Kidney (tissue), 14 donors: ENCODE data around the gene ERBB4. TPM values are rescaled to one million over a fixed set of nuclear protein-coding genes. Genes with fewer than 3 reads are reported as not detected.
A peak's percentile ranks its signal among the peaks of the same experiment; 100 is the strongest.

Experiments used
- DNase-seq, 5 donors: peaks; one replicate each; pipeline ENCODE4 v3.0.0-alpha.2; 2013 to 2020
- FAIRE-seq: peaks from 2 replicates; lab custom pipeline; 2012; peaks lifted over from hg19 to GRCh38; lab: Jason Lieb, UNC
- H3K27ac ChIP-seq, 2 donors: one replicate each; pipeline ENCODE4 v1.7.0; 2013; ENCODE audit warnings: low read depth in 2 of 2, low read length in 2 of 2, inconsistent platforms in 1 of 2
- H3K27me3 ChIP-seq: one replicate; pipeline ENCODE4 v1.7.1; 2013; ENCODE audit warnings: low read length, inconsistent platforms; ENCODE audit not compliant: control insufficient read depth, insufficient read depth
- H3K36me3 ChIP-seq, 3 donors: one replicate each; pipeline versions ENCODE4 v1.7.0 to v1.7.1; 2013; ENCODE audit warnings: low read length in 3 of 3, control low read depth in 1 of 3, inconsistent platforms in 1 of 3; ENCODE audit not compliant: insufficient read depth in 3 of 3, control insufficient read depth in 2 of 3
- H3K4me1 ChIP-seq, 3 donors: one replicate each; pipeline versions ENCODE4 v1.7.0 to v1.7.1; 2013; ENCODE audit warnings: low read length in 3 of 3, inconsistent platforms in 1 of 3, low read depth in 1 of 3; ENCODE audit not compliant: control insufficient read depth in 2 of 3, insufficient read depth in 2 of 3
- H3K4me3 ChIP-seq, 3 donors: one replicate each; pipeline versions ENCODE4 v1.7.0 to v1.8.1; 2013; ENCODE audit warnings: low read length in 3 of 3, control low read depth in 1 of 3, inconsistent platforms in 1 of 3
- H3K9ac ChIP-seq, 3 donors: one replicate each; pipeline versions ENCODE4 v1.7.0 to v1.7.1; 2013; ENCODE audit warnings: low read length in 3 of 3, control low read depth in 1 of 3, inconsistent platforms in 1 of 3
- H3K9me3 ChIP-seq, 3 donors: one replicate each; pipeline versions ENCODE4 v1.7.0 to v1.7.1; 2013; ENCODE audit warnings: low read length in 3 of 3, control low read depth in 1 of 3, inconsistent platforms in 1 of 3; ENCODE audit not compliant: control insufficient read depth in 2 of 3, insufficient read depth in 1 of 3
- CTCF ChIP-seq: IDR thresholded peaks from 3 replicates; pipeline ENCODE4 v1.5.1; 2012; ENCODE audit warnings: mild to moderate bottlenecking, moderate library complexity, borderline replicate concordance; ENCODE audit not compliant: insufficient read depth; ENCODE audit errors: extremely low read depth
- intact Hi-C: fragments of 100-400 bp; cut with DNase I; formaldehyde crosslinking; loops from one replicate; pipeline ENCODE4 v1.11.1; 2022
- polyA plus RNA-seq: library from polyadenylated mRNA; stranded (reverse); fragments of 350-450 nt; fragmentation: Illumina TruSeq; extraction: RNeasy Lipid Tissue Mini Kit (QIAGEN cat#74804); gene quantifications from one replicate; pipeline ENCODE4 v1.2.3, GENCODE V29; 2014; ENCODE audit warnings: low read depth, low replicate concordance; ENCODE audit not compliant: insufficient read depth
- total RNA-seq: library from RNA; stranded (reverse); fragmentation: NEBNext Ultra II Directional; extraction: Animal tissue kit (Norgen Biotek cat#: 25700); gene quantifications from one replicate; pipeline ENCODE4 v1.2.1, GENCODE V29; 2021
- donor health status: control.
- donor health status: control.
- donor health status: control.
- donor health status: control.
- donor health status: control.
- donor health status: DM: yes; HTN: yes; CAD: no.
- donor health status: Normal renal cell carcinoma (clear cell type).

ERBB4 gene
- total and polyA plus RNA-seq, 2 donors from 2014 or later: 3.9 to 152 TPM

DNA sequence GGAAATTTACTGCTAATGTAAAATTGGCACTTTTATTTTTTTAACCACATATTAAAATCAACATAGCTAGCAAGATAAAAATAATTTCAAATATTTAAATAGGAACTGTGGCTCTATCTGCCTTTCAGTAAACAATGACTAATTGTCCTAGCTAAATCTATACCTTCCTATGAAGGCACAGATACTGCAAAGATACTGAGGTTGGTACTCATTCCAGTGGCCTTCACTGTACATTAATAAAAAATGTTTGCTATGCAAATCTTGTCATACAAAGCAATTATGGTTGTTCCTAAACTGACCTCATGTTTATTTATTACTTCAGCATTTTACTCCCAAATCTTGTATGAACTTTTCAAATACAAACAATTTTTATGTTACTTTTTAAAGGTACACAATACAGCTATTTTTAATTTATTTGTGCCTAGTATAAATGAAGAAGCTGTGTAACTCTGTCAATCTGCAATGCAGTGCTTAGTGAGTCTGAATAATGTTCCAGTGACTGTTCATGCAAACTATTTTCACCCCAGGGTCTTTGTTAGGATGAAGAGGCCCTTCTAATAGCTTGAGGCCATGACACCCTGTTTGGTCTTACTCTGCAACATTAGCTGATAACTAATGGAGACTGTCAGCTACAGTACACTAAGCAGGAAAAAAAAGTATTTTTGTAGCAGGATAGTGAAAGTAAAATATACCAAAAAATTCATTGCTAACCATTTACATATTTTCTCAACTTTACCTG, 9.3 kb upstream of the ERBB4 start:
- DNase-seq (no peak), FAIRE-seq (no peak)
- no peaks in the 10 kb centered on the region for H3K9me3 ChIP-seq
- H3K27ac ChIP-seq: no peak overlapping the region
- H3K9ac ChIP-seq: no peak overlapping the region
- H3K27me3 ChIP-seq: no peaks in the 10 kb centered on the region
- peaks cover 0 to 2% (median 0%) of the 10 kb centered on the region in 3 donors for H3K4me1 ChIP-seq
- H3K36me3 ChIP-seq: no peaks in the 10 kb centered on the region
- no peak overlapping the region for H3K4me3 ChIP-seq
- intact Hi-C loops: no loop called here
- TF ChIP-seq CTCF: no peak

DNA sequence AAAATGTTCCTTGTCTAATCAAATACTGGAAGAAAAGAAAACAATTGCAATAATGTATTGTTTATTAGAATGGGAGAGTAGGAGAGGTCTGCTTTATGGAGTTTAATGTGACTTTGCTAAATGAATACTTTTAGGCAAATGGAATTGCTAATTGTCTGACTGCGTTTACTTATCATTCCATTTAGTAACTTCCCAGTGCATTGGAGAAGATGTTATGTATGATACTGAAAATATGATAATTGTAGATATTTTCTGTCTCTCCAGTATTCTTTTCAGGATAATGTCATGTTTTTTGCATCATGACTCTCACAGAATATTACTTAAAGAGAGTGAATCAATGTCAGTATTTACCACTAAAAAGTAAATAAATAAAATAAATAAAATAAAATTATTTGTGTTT, 8.1 kb upstream of the ERBB4 start:
- intact Hi-C loops: no loop called here

DNA sequence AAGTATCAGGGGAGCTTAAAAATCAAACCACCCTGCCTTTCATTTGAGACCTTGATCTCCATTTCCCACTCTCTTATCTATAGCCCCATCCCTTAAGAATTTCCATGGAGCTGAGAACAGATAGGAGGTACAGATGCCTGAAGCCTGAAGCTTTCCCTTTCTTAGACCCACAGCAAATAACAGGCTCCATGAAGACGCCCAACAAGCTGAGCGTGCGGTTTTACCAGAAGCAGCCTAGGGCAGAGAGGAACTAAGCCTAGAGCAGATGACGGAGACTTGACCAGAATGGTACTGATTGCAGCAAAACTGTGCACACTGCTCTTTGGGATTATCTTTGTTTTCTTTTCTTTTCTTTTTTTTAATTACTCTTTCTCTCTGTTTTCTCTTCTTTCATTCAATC, 1.7 kb upstream of the ERBB4 start:
- H3K9me3 ChIP-seq: no peaks in the 10 kb centered on the region
- H3K4me3 ChIP-seq: no peak overlapping the region
- intact Hi-C loops: no loop called here
- H3K36me3 ChIP-seq: no peaks in the 10 kb centered on the region
- FAIRE-seq (no peak), DNase-seq (peak in 1 of 5 donors; percentile 12)
- TF ChIP-seq CTCF: no peak
- no peak overlapping the region for H3K27ac ChIP-seq
- H3K4me1 ChIP-seq: no peaks in the 10 kb centered on the region
- no peak overlapping the region for H3K9ac ChIP-seq
- peaks cover 5% of the 10 kb centered on the region for H3K27me3 ChIP-seq

More for the DNA sequence above, 8.1 kb upstream of the ERBB4 start:
- TF ChIP-seq CTCF: no peak
- DNase-seq: no peak
- Histone ChIP-seq H3K4me3 (no peak overlapping the region), H3K36me3 (no peaks in the 10 kb centered on the region), H3K9me3 (no peaks in the 10 kb centered on the region), H3K4me1 (peaks cover 0 to 2% (median 0%) of the 10 kb centered on the region in 3 donors), H3K27me3 (no peaks in the 10 kb centered on the region), H3K9ac (no peak overlapping the region), H3K27ac (no peak overlapping the region)
- no peak for FAIRE-seq
